NCI-H82 (cell line): ENCODE measurements around the gene FAM216B.
A peak's percentile ranks its signal among the peaks of the same experiment; 100 is the strongest.

Experiments
- DNase-seq: peaks from one replicate; lab custom pipeline; 2025; lab: John Stamatoyannopoulos, UW

FAM216B gene

GRCh38 chr13:42834946-42835345 lies 53.6 kb downstream of the FAM216B start:
- DNase-seq, result no peak

GRCh38 chr13:42836930-42837690 lies 55.7 kb downstream of the FAM216B start:
- DNase-seq, result peak; percentile 53
